PFSK-1 (cell line): Measurements from ENCODE around the gene RAD51B.

Experiments
- FOXP2 ChIP-seq: optimal IDR thresholded peaks from 2 replicates; pipeline ENCODE3; 2011; ENCODE audit warnings: borderline replicate concordance, control low read depth, inconsistent platforms; ENCODE audit not compliant: insufficient read depth; ENCODE audit errors: extremely low read length, extremely low read depth
- POLR2AphosphoS5 ChIP-seq: IDR thresholded peaks from 2 replicates; pipeline ENCODE4 v1.6.1; 2012; ENCODE audit warnings: low read depth, mild to moderate bottlenecking, control low read depth, low read length, moderate library complexity
- SIN3A ChIP-seq: IDR thresholded peaks from 2 replicates; pipeline ENCODE4 v1.6.1; 2012; ENCODE audit warnings: mild to moderate bottlenecking, low read length, moderate library complexity, borderline replicate concordance; ENCODE audit not compliant: insufficient read depth
- TAF1 ChIP-seq: IDR thresholded peaks from 2 replicates; pipeline ENCODE4 v1.6.1; 2012; ENCODE audit warnings: low read length, control low read depth, borderline replicate concordance; ENCODE audit not compliant: insufficient read depth
- TF ChIP-seq, protein P1 (sequence below), 2 experiments: IDR thresholded peaks; 2 replicates each; pipeline versions ENCODE4 v1.6.1 to v1.8.0; 2011 to 2012; ENCODE audit warnings: low read depth in 2 of 2, low read length in 2 of 2, control low read depth in 1 of 2, inconsistent platforms in 1 of 2, mild to moderate bottlenecking in 1 of 2, moderate library complexity in 1 of 2; ENCODE audit not compliant: insufficient read depth in 1 of 2

The RAD51B gene

GRCh38 chr14:68499451-68499850 lies 679.9 kb downstream of the RAD51B start:
- TF ChIP-seq FOXP2 (no peak), TAF1 (no peak), SIN3A (no peak), POLR2AphosphoS5 (no peak)
- TF ChIP-seq, protein P1, sequence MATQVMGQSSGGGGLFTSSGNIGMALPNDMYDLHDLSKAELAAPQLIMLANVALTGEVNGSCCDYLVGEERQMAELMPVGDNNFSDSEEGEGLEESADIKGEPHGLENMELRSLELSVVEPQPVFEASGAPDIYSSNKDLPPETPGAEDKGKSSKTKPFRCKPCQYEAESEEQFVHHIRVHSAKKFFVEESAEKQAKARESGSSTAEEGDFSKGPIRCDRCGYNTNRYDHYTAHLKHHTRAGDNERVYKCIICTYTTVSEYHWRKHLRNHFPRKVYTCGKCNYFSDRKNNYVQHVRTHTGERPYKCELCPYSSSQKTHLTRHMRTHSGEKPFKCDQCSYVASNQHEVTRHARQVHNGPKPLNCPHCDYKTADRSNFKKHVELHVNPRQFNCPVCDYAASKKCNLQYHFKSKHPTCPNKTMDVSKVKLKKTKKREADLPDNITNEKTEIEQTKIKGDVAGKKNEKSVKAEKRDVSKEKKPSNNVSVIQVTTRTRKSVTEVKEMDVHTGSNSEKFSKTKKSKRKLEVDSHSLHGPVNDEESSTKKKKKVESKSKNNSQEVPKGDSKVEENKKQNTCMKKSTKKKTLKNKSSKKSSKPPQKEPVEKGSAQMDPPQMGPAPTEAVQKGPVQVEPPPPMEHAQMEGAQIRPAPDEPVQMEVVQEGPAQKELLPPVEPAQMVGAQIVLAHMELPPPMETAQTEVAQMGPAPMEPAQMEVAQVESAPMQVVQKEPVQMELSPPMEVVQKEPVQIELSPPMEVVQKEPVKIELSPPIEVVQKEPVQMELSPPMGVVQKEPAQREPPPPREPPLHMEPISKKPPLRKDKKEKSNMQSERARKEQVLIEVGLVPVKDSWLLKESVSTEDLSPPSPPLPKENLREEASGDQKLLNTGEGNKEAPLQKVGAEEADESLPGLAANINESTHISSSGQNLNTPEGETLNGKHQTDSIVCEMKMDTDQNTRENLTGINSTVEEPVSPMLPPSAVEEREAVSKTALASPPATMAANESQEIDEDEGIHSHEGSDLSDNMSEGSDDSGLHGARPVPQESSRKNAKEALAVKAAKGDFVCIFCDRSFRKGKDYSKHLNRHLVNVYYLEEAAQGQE (IDR thresholded peaks at IDR 0.05; ENCODE audit: insufficient read depth in 1 of 2, low read depth in 2 of 2, low read length in 2 of 2), result no peak

- no peak for TF ChIP-seq SIN3A
- no peak for TF ChIP-seq POLR2AphosphoS5
- no peak for TF ChIP-seq FOXP2
- no peak for TF ChIP-seq TAF1
- TF ChIP-seq, protein P1 (IDR thresholded peaks at IDR 0.05; ENCODE audit: insufficient read depth in 1 of 2, low read depth in 2 of 2, low read length in 2 of 2), result no peak
Measured at GRCh38 chr14:68501171-68501570, 681.6 kb downstream of the RAD51B start.

- TF ChIP-seq FOXP2 (no peak), SIN3A (no peak), TAF1 (no peak)
- TF ChIP-seq, protein P1 (IDR thresholded peaks at IDR 0.05; ENCODE audit: insufficient read depth in 1 of 2, low read depth in 2 of 2, low read length in 2 of 2), result no peak
Measured at GRCh38 chr14:68501614-68502052, 682.1 kb downstream of the RAD51B start.

GRCh38 chr14:68502230-68502629 lies 682.7 kb downstream of the RAD51B start:
- no peak for TF ChIP-seq FOXP2
- TF ChIP-seq POLR2AphosphoS5, result no peak
- TF ChIP-seq, protein P1 (IDR thresholded peaks at IDR 0.05; ENCODE audit: insufficient read depth in 1 of 2, low read depth in 2 of 2, low read length in 2 of 2), result no peak
- TF ChIP-seq TAF1, result no peak
- no peak for TF ChIP-seq SIN3A

DNA sequence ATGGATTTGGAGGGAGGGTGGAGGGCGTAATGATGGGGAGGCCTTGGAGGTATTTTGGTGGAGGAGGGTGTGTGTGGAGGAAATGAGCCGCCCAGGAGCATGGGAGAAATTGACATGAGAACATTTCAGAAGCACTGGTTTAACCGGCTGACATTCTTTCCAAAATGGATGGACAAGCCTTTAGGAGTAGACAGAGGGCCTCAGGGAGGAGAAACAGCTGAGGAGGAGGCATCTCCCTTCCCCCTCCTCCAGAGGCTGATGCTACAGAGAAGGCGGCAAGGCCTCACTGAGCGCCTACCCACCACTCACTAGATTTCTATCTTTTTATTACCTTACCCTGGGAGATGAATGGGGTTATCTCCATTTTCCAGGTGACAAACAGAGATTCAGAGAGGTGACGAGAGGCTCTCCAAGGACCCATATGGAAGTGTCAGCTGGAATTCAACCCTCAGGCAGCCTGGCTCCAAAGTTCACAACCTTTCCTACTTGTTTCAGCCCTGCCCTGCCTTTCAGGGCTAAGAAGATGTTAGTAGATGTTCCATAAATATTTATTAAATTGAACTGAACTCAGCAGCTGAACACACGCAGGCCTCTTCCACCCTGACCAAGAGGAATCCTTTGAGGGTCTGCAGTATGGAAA lies 683.7 kb downstream of the RAD51B start:
- TF ChIP-seq TAF1, result no peak

- TF ChIP-seq, protein P1 (IDR thresholded peaks at IDR 0.05; ENCODE audit: insufficient read depth in 1 of 2, low read depth in 2 of 2, low read length in 2 of 2), result no peak
- TF ChIP-seq FOXP2 (no peak), SIN3A (no peak), POLR2AphosphoS5 (no peak), TAF1 (no peak)
Measured at GRCh38 chr14:68504861-68505260, 685.3 kb downstream of the RAD51B start.
